LNCaP clone FGC (cell line): Measurements from ENCODE around the gene PRKCE.
A peak's percentile ranks its signal among the peaks of the same experiment; 100 is the strongest.

Experiments
- DNase-seq: peaks from one replicate; pipeline ENCODE4 v3.0.0-alpha.2; 2011; ENCODE audit warnings: low read depth
- H3K4me3 ChIP-seq: 2 replicates; pipeline ENCODE4 v1.5.1; 2011; ENCODE audit warnings: mild to moderate bottlenecking, low read depth, low read length, control low read depth
- TF ChIP-seq, protein P1 (sequence below): IDR thresholded peaks from 2 replicates; pipeline ENCODE4 v1.5.1; 2012; ENCODE audit warnings: mild to moderate bottlenecking; ENCODE audit not compliant: control insufficient read depth, insufficient read depth; ENCODE audit errors: extremely low read depth

The PRKCE gene

DNA sequence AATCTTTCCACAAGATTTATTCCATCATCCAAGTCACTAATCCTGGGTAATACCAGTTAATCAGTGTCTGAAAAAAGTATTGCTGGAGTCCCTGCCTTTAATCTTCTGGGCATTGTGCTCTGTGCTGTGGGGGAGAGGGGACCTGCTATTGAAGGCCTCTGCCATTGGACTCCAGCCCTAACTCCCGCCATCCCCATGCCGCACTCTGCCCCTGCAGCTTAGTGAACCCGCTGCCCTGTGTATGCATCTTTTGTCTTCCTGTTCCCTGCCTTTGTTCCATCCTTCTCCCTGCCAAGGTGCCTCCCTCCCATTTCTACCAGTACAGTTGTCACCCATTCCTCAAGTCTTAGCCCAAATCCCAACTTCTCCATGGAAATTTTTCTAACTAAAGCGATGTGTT is 532.0 kb downstream of the PRKCE start:
- TF ChIP-seq, protein P1, sequence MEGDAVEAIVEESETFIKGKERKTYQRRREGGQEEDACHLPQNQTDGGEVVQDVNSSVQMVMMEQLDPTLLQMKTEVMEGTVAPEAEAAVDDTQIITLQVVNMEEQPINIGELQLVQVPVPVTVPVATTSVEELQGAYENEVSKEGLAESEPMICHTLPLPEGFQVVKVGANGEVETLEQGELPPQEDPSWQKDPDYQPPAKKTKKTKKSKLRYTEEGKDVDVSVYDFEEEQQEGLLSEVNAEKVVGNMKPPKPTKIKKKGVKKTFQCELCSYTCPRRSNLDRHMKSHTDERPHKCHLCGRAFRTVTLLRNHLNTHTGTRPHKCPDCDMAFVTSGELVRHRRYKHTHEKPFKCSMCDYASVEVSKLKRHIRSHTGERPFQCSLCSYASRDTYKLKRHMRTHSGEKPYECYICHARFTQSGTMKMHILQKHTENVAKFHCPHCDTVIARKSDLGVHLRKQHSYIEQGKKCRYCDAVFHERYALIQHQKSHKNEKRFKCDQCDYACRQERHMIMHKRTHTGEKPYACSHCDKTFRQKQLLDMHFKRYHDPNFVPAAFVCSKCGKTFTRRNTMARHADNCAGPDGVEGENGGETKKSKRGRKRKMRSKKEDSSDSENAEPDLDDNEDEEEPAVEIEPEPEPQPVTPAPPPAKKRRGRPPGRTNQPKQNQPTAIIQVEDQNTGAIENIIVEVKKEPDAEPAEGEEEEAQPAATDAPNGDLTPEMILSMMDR: no peak
- DNase-seq: no peak
- H3K4me3 ChIP-seq: no peak overlapping the region

DNA sequence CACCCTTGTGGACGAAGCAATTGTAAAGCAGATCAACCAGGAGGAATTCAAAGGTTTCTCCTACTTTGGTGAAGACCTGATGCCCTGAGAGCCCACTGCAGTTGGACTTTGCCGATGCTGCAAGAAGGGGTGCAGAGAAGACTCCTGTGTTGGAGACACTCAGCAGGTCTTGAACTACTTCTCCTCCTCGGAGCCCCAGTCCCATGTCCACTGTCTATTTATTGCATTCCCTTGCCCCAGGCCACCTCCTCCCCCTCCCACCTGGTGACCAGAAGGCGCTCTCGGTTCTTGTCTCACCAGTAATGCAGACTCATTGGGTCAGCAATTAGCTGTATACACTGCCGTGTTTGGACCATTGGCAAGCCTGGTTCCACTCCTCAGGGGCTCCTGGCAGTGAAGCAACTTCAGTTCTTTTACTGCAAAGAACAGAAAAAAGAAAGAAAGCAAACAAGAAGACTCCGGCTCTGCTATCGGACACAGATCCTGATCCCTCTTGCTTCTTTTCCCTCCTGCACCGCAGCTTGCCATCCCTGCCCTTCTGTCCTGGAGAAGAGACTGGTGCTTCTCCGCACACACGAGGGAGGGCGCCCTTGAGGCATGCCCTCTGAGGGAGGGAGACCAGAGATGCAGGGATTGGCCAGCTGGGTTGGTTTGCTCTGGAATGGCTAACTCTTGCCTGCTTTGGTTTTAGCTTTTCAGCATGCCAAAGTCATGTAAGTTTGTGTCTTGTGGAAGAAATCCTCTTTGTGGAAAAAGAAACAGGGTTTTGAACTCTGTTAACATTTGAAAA is 533.5 kb downstream of the PRKCE start:
- TF ChIP-seq, protein P1: no peak
- H3K4me3 ChIP-seq: no peak overlapping the region
- DNase-seq: no peak

DNA sequence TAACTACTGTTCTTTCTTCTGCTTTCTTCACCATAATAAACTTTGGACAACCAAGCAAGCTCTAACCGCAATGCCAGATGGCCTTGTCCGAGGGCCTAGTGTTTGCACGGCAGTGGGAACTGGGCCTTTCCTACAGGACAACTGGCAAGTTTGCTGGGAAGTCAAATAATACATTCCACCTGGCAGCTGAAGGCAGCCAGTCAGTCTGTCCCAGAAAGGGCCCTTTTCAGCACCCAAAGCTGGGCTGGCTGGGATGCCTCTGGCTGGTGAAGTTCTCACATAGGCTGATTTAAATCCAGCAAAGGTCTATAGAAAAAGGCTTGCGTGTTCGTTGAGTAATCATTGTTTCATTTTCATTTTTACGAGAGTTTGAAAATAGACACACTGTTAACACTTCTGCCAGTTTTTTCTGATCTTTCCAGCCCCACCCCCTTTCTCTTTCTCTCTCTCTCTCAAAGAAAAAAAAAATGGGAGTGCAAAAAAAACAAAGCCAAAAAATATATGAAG is 535.7 kb downstream of the PRKCE start:
- no peak overlapping the region for H3K4me3 ChIP-seq
- TF ChIP-seq, protein P1: no peak
- DNase-seq: peak; percentile 52

DNA sequence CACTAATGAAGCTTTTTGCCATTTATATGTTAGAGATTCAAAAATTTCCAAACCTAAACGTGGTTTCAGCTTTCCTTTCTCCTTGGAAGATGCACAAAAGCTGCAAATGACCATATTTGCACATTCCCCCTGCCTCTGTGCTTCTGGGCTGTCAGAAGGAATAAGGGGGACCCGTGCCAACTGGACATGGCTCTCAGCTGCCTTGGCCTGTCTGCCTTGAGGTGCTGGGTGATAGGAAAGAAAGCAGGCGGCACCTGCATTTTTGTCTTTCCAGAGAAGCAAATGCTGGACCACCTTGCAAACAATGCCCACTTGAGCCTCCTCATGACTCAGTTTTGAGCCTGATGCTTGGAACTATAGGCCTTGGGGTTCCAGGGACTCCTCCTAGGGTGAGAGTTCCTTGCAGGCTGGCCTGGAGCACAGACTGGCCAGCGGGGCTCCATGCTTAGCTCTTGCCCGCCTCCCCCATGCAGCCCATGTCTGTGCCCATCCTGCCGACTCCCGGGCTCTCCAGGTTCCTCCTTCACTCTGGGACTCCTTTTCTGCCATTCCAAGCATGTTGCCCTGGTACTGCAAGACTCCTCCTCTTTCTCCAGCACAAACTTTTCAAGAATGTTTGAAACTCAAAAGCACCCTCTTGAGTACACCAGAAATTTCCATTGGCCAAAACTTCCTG is 536.7 kb downstream of the PRKCE start:
- TF ChIP-seq, protein P1: no peak
- DNase-seq: no peak
- H3K4me3 ChIP-seq: no peak overlapping the region

- H3K4me3 ChIP-seq: no peak overlapping the region
- DNase-seq: no peak
- TF ChIP-seq, protein P1: no peak
Measured at GRCh38 chr2:46193356-46193755, 541.9 kb downstream of the PRKCE start.

- no peak for DNase-seq
- TF ChIP-seq, protein P1: no peak
- no peak overlapping the region for H3K4me3 ChIP-seq
Measured at GRCh38 chr2:46193855-46194254, 542.4 kb downstream of the PRKCE start.
